Spleen (tissue), 7 donors: ENCODE results near the gene PRKCD.

ENCODE experiments used
- CTCF ChIP-seq, 11 experiments: fragments of 200-600 bp in 7 of 11; fragments of 450-650 bp in 4 of 11; sonication (generic) in 4 of 11; IDR thresholded peaks in 8 of 11; conservative IDR thresholded peaks in 3 of 11; 1 replicate in 7 of 11; 2 replicates in 4 of 11; pipeline versions ENCODE4 v1.4.0 to v1.8.0; 2016 to 2021; ENCODE audit warnings: antibody characterized with exemption in 11 of 11, inconsistent platforms in 4 of 11, mild to moderate bottlenecking in 1 of 11
- POLR2A ChIP-seq, 3 donors: fragments of 450-650 bp; IDR thresholded peaks; one replicate each; pipeline ENCODE4 v1.5.1; 2017; ENCODE audit warnings: antibody characterized with exemption in 3 of 3, mild to moderate bottlenecking in 1 of 3
- donor health status: DM: no; HTN: no; CAD: no; lungs with moderate emphysema.
- donor health status: DM: no; HTN: no; CAD: no.
- donor health status: DM: no; HTN: no; CAD: no.

GRCh38 chr3:53170325-53171063, 9.5 kb downstream of the PRKCD start:
- no peak for TF ChIP-seq POLR2A (IDR thresholded peaks at IDR 0.05)
- TF ChIP-seq CTCF (IDR thresholded peaks at IDR 0.05 in 8 of 11, conservative IDR thresholded peaks at IDR 0.05 in 3 of 11): no peak
